ENCODE measurements around the gene NIPAL1.

NIPAL1 gene

GRCh38 chr4:48068182-48068581 lies 51.6 kb downstream of the NIPAL1 start:
- DNase-seq: no peak

GRCh38 chr4:48069026-48069425 lies 52.5 kb downstream of the NIPAL1 start:
- no peak for DNase-seq

- DNase-seq: no peak
Observed at GRCh38 chr4:48071191-48071590, 54.6 kb downstream of the NIPAL1 start.

GRCh38 chr4:48073567-48074103 lies 57.1 kb downstream of the NIPAL1 start:
- no peak for DNase-seq

- DNase-seq: no peak
Observed at GRCh38 chr4:48074657-48075056, 58.1 kb downstream of the NIPAL1 start.

- no peak for DNase-seq
Observed at GRCh38 chr4:48078425-48078824, 61.9 kb downstream of the NIPAL1 start.

- DNase-seq: peak in 1 of 4 experiments; percentile 2
Observed at GRCh38 chr4:48078862-48079655, 62.5 kb downstream of the NIPAL1 start.

GRCh38 chr4:48079972-48080391 lies 63.4 kb downstream of the NIPAL1 start:
- DNase-seq: no peak

GRCh38 chr4:48081196-48081595 lies 64.6 kb downstream of the NIPAL1 start:
- DNase-seq: no peak

GRCh38 chr4:48082956-48083355 lies 66.4 kb downstream of the NIPAL1 start:
- no peak for DNase-seq

GRCh38 chr4:48085821-48086589 lies 69.4 kb downstream of the NIPAL1 start:
- DNase-seq: no peak

Data from activated CD4-positive, CD25-positive, alpha-beta regulatory T cell (primary cell).